Gastrocnemius medialis (tissue), 4 donors: ENCODE data around the gene SLC16A9. TPM values are rescaled to one million over a fixed set of nuclear protein-coding genes. Genes with fewer than 3 reads are reported as not detected.

Experiments
- ATAC-seq, 2 donors: fragments of 150-250 bp; one replicate each; pipeline ENCODE4 v1.9.1; 2016
- DNase-seq, 2 donors: peaks; one replicate each; pipeline ENCODE4 v3.0.0-alpha.2; 2019
- H3K27ac ChIP-seq, 4 donors: fragments of 200-600 bp; sonication (generic); 1 replicate in 1 of 4; 2 replicates in 3 of 4; pipeline ENCODE4 v1.5.1; 2016 to 2018; ENCODE audit warnings: mild to moderate bottlenecking in 2 of 4, moderate library complexity in 1 of 4
- H3K27me3 ChIP-seq, 3 donors: fragments of 200-600 bp; sonication (generic) in 2 of 3; 1 replicate in 1 of 3; 2 replicates in 2 of 3; pipeline versions ENCODE4 v1.5.1 to v1.6.0; 2016 to 2019; ENCODE audit warnings: mild to moderate bottlenecking in 1 of 3, moderate library complexity in 1 of 3
- H3K36me3 ChIP-seq, 2 donors: fragments of 200-600 bp; sonication (generic) in 1 of 2; one replicate each; pipeline ENCODE4 v1.5.1; 2017 to 2018
- H3K4me1 ChIP-seq, 2 donors: fragments of 200-600 bp; sonication (generic) in 1 of 2; one replicate each; pipeline ENCODE4 v1.5.1; 2016 to 2017; ENCODE audit warnings: mild to moderate bottlenecking in 2 of 2
- H3K4me3 ChIP-seq, 4 donors: fragments of 200-600 bp; sonication (generic) in 3 of 4; 1 replicate in 1 of 4; 2 replicates in 3 of 4; pipeline ENCODE4 v1.5.1; 2016 to 2019; ENCODE audit warnings: mild to moderate bottlenecking in 2 of 4
- H3K9me3 ChIP-seq, 3 donors: fragments of 200-600 bp; sonication (generic) in 2 of 3; 1 replicate in 1 of 3; 2 replicates in 2 of 3; pipeline ENCODE4 v1.5.1; 2016 to 2019
- POLR2A ChIP-seq, 2 donors: fragments of 450-650 bp; IDR thresholded peaks; one replicate each; pipeline ENCODE4 v1.6.1; 2017; ENCODE audit warnings: antibody characterized with exemption in 2 of 2, mild to moderate bottlenecking in 2 of 2, moderate library complexity in 2 of 2
- in situ Hi-C, 4 donors: fragments of 200-750 bp; cut with MboI; loops; one replicate each; pipeline versions ENCODE4 v1.15.0 to v1.8.0; 2017; ENCODE audit warnings: low sequenced_read_pairs in 4 of 4
- intact Hi-C: fragments of 100-400 bp; cut with DNase I; formaldehyde crosslinking; loops from one replicate; pipeline ENCODE4 v1.15.1; 2023; ENCODE audit warnings: low total_unique reads
- total RNA-seq, 4 donors: library from RNA; depleted of rRNA; stranded (reverse); fragments of >200 nt; gene quantifications; one replicate each; pipeline versions ENCODE4 v1.1.0 to v1.2.3, GENCODE V29; 2016
- TF ChIP-seq, protein P1 (sequence below), 5 experiments: fragments of 450-650 bp in 3 of 5; fragments of 200-600 bp in 2 of 5; sonication (generic) in 2 of 5; IDR thresholded peaks in 4 of 5; conservative IDR thresholded peaks in 1 of 5; 1 replicate in 4 of 5; 2 replicates in 1 of 5; pipeline ENCODE4 v1.5.1; 2016 to 2019; ENCODE audit warnings: antibody characterized with exemption in 5 of 5, mild to moderate bottlenecking in 3 of 5, moderate library complexity in 3 of 5

The SLC16A9 gene
- total RNA-seq, 4 donors from 2014 or later, result 0.73 to 7.4 (median 3.3) TPM

DNA sequence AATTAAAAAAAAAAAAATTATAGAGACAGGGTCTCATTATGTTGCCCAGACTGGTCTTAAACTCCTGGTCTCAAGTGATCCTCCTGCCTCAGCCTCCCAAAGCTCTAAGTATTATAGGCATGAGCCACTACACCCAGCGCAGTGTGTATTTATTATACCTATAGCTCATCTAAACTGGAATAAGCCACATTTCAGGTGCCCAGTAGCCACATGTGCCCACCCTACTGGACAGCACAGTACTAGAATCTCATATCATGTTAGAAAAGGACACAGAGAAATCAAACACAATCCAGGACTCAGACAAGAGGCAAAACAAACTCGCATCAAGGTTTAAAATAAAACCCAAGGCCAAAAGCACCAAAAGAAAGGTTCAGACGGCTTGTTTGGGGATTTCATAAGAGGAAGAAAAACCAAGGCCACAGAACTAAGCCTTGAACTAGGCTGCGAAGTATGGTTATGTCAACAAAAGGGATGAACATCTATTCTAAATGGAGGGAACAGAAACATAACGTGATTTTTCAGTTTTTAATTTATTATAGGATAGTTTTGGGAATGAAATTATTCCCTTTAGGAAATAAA, 32.3 kb downstream of the SLC16A9 start:
- TF ChIP-seq, protein P1, sequence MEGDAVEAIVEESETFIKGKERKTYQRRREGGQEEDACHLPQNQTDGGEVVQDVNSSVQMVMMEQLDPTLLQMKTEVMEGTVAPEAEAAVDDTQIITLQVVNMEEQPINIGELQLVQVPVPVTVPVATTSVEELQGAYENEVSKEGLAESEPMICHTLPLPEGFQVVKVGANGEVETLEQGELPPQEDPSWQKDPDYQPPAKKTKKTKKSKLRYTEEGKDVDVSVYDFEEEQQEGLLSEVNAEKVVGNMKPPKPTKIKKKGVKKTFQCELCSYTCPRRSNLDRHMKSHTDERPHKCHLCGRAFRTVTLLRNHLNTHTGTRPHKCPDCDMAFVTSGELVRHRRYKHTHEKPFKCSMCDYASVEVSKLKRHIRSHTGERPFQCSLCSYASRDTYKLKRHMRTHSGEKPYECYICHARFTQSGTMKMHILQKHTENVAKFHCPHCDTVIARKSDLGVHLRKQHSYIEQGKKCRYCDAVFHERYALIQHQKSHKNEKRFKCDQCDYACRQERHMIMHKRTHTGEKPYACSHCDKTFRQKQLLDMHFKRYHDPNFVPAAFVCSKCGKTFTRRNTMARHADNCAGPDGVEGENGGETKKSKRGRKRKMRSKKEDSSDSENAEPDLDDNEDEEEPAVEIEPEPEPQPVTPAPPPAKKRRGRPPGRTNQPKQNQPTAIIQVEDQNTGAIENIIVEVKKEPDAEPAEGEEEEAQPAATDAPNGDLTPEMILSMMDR (IDR thresholded peaks at IDR 0.05 in 4 of 5, conservative IDR thresholded peaks at IDR 0.05 in 1 of 5), result no peak
- TF ChIP-seq POLR2A (IDR thresholded peaks at IDR 0.05), result no peak
- H3K36me3 ChIP-seq, result no peaks in the 10 kb centered on the region
- H3K27ac ChIP-seq, result no peak overlapping the region
- in situ Hi-C loops, result no loop called here
- DNase-seq (no peak), ATAC-seq (no peak)
- H3K9me3 ChIP-seq, result no peaks in the 10 kb centered on the region
- no peak overlapping the region for H3K4me3 ChIP-seq
- H3K27me3 ChIP-seq, result no peaks in the 10 kb centered on the region
- intact Hi-C loops, result no loop called here
- peaks cover 0 to 15% of the 10 kb centered on the region in 2 donors for H3K4me1 ChIP-seq

DNA sequence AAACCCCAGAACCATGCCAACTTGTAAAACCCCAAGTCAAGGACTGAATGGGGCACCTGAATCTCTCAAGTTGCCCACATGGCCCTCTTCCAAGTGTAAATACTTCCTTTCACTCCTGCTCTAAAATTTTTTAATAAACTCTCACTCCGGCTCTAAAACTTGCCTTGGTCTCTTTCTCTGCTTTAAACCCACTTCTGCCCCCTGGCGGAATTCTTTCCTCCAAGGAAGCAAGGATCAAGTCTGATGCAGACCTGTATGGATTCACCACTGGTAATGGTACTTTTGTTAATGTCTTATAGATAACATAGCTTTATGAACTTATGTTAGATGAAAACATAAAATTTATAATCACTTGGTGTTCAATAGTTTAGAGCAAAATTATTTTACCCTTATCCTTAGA, 33.8 kb downstream of the SLC16A9 start:
- DNase-seq (no peak), ATAC-seq (no peak)
- Histone ChIP-seq H3K4me1 (peaks cover 0 to 15% of the 10 kb centered on the region in 2 donors), H3K27me3 (no peaks in the 10 kb centered on the region), H3K4me3 (no peak overlapping the region), H3K36me3 (no peaks in the 10 kb centered on the region), H3K9me3 (no peaks in the 10 kb centered on the region), H3K27ac (no peak overlapping the region)
- in situ Hi-C loops (no loop called here), intact Hi-C loops (no loop called here)
- no peak for TF ChIP-seq POLR2A (IDR thresholded peaks at IDR 0.05)

DNA sequence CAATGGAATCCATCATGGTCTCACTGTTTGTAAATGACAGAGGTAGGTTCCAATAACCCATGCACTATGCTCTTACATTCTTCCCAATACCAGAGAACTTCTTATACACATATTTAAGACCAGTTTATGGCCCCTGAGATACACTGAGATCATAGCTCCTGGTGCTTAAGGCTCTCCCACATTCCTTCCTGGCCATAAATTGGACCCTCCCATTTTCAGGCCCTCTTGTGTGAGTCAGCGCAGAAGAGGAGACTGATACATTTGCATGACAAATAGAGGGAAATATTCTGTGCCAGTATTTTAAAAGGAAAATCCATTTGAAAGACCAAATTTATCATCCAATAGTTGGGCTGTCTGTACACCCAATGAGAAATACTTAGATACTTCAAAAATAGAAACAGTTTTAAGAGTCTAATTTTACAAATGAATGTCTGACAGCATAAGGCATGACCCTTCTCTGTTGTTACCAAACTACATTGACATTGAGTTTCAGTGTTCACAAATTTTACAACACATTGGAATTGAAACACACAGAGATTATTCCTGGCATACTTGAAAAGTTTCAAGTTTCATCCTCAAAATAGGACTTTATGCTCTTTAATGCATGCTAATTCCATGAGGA, 35.3 kb downstream of the SLC16A9 start:
- H3K4me1 ChIP-seq, result peaks cover 0 to 12% of the 10 kb centered on the region in 2 donors
- no peak overlapping the region for H3K4me3 ChIP-seq
- TF ChIP-seq, protein P1 (IDR thresholded peaks at IDR 0.05 in 4 of 5, conservative IDR thresholded peaks at IDR 0.05 in 1 of 5), result no peak
- no peak for TF ChIP-seq POLR2A (IDR thresholded peaks at IDR 0.05)
- no peaks in the 10 kb centered on the region for H3K36me3 ChIP-seq
- intact Hi-C loops (no loop called here), in situ Hi-C loops (no loop called here)
- DNase-seq (no peak), ATAC-seq (no peak)
- no peaks in the 10 kb centered on the region for H3K9me3 ChIP-seq
- H3K27me3 ChIP-seq, result no peaks in the 10 kb centered on the region
- H3K27ac ChIP-seq, result no peak overlapping the region

DNA sequence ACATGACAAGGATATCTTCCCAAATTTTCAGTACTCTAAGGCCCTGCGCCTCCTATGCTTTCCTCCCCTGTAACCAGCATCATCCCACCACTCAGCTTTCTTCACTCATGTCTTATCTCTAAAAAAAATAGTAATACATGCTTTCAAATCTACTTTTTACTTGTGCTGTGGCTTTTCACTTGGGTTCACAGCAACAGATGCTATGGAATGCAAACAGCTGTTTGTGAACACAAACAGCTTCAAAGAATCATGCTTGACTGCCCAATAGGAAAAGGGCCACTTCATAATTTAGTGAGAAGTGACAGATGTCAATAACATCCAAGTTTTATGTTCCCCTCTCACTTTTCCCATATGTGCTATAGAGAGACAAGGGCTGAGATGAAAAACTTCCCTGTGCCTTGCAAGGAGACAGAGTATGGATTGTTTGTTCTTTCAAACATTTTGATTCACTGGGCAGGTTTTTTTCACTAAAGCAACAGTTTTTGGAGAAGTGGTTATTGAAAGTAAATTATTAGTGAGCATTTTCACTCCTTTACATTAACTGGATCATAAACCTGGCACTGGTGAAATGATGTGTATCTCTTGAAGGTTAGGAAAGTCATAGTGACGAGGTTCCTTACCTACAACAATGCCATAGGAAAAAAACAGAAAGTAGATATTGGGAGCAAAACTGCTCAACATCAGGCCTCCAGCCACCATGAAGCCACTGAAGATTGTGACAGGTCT, 37.3 kb downstream of the SLC16A9 start:
- intact Hi-C loops (no loop called here), in situ Hi-C loops (no loop called here)
- Histone ChIP-seq H3K27me3 (no peaks in the 10 kb centered on the region), H3K27ac (no peak overlapping the region), H3K4me1 (peaks cover 0 to 12% of the 10 kb centered on the region in 2 donors), H3K9me3 (no peaks in the 10 kb centered on the region), H3K4me3 (no peak overlapping the region), H3K36me3 (no peaks in the 10 kb centered on the region)
- DNase-seq (no peak), ATAC-seq (no peak)
- TF ChIP-seq POLR2A (IDR thresholded peaks at IDR 0.05), result no peak
- TF ChIP-seq, protein P1 (IDR thresholded peaks at IDR 0.05 in 4 of 5, conservative IDR thresholded peaks at IDR 0.05 in 1 of 5), result no peak

DNA sequence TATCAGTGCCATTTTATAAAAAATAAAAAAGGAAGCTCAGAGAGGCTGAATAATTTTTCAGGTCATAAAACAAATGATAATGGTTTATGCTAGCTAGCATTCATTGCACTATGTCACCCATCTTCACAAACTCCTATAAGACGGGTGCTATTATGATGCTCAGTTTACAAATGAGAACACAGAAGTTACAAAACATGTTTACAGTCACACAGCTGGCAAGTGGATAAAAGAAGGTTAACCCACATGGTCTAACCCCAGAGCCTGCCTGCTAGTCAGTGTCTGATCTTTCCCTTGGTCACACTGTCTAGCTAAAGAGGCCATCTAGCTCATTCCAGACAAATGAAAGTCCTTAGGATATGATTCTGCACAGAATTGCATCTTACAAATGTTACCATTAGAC, 39.4 kb downstream of the SLC16A9 start:
- TF ChIP-seq, protein P1 (IDR thresholded peaks at IDR 0.05 in 4 of 5, conservative IDR thresholded peaks at IDR 0.05 in 1 of 5), result no peak
- no peak for TF ChIP-seq POLR2A (IDR thresholded peaks at IDR 0.05)
- H3K27ac ChIP-seq, result no peak overlapping the region
- no peaks in the 10 kb centered on the region for H3K27me3 ChIP-seq
- intact Hi-C loops (no loop called here), in situ Hi-C loops (no loop called here)
- H3K4me3 ChIP-seq, result no peak overlapping the region
- H3K4me1 ChIP-seq, result peaks cover 0 to 12% of the 10 kb centered on the region in 2 donors
- ATAC-seq, result peak in 1 of 2 donors; percentile 52
- no peak for DNase-seq
- H3K9me3 ChIP-seq, result no peaks in the 10 kb centered on the region
- H3K36me3 ChIP-seq, result no peaks in the 10 kb centered on the region
